Panc1 (cell line): ENCODE results near the gene PTGIS. TPM values are rescaled to one million over a fixed set of nuclear protein-coding genes. Genes with fewer than 3 reads are reported as not detected.

Experiments
- ATAC-seq: fragments of 200-7000 bp; cut with Tn5 transposase; 2 replicates; pipeline ENCODE4 v1.9.1; 2020; ENCODE audit warnings: mild to moderate bottlenecking, moderate library complexity
- BruUV-seq: library from RNA; stranded (reverse); fragments of 400-500 nt; replicated peaks from 2 replicates; lab custom pipeline; 2021; lab: Mats Ljungman, UMichigan
- CTCF ChIA-PET: fragments of 300-600 bp; sonication (Branson Sonifier 250); formaldehyde crosslinking; loops from one replicate; lab custom pipeline; 2022; ENCODE audit warnings: antibody characterized with exemption; lab: Charles Lee
- POLR2A ChIA-PET: fragments of 300-600 bp; sonication (Branson Sonifier 250); formaldehyde crosslinking; loops from one replicate; lab custom pipeline; 2022; ENCODE audit warnings: antibody characterized with exemption; lab: Charles Lee
- DNase-seq: peaks from one replicate; pipeline ENCODE4 v3.0.0-alpha.2; 2010; ENCODE audit warnings: low read depth, low spot score
- H3K27ac ChIP-seq: 2 replicates; pipeline ENCODE4 v1.5.1; 2011; ENCODE audit warnings: mild to moderate bottlenecking, low read length, inconsistent platforms
- H3K27me3 ChIP-seq: fragments of 200-500 bp; sonication (Bioruptor generic); 2 replicates; pipeline ENCODE4 v1.6.0; 2014; ENCODE audit warnings: low read length, inconsistent platforms; ENCODE audit not compliant: control insufficient read depth, insufficient read depth
- H3K36me3 ChIP-seq: fragments of 200-500 bp; sonication (Bioruptor generic); 2 replicates; pipeline ENCODE4 v1.5.1; 2014; ENCODE audit warnings: inconsistent platforms, mild to moderate bottlenecking, low read length, moderate library complexity; ENCODE audit not compliant: control insufficient read depth, insufficient read depth
- H3K4me1 ChIP-seq: 2 replicates; pipeline ENCODE4 v1.5.1; 2011; ENCODE audit warnings: inconsistent platforms, mild to moderate bottlenecking, low read length, moderate library complexity; ENCODE audit not compliant: control insufficient read depth, insufficient read depth
- H3K4me3 ChIP-seq, 2 experiments: 2 replicates each; pipeline ENCODE4 v1.5.1; 2011 to 2012; ENCODE audit warnings: low read depth in 2 of 2, low read length in 2 of 2, mild to moderate bottlenecking in 2 of 2, inconsistent platforms in 1 of 2, moderate library complexity in 1 of 2
- H3K9me3 ChIP-seq: fragments of 200-500 bp; sonication (Bioruptor generic); 2 replicates; pipeline ENCODE4 v1.5.1; 2014; ENCODE audit warnings: low read depth, mild to moderate bottlenecking, inconsistent platforms, low read length, moderate library complexity; ENCODE audit not compliant: control insufficient read depth, insufficient read depth
- POLR2AphosphoS5 ChIP-seq: IDR thresholded peaks from 2 replicates; pipeline ENCODE4 v1.6.1; 2012; ENCODE audit warnings: mild to moderate bottlenecking, low read depth, low read length, moderate library complexity
- SIN3A ChIP-seq: IDR thresholded peaks from 2 replicates; pipeline ENCODE4 v1.6.1; 2012; ENCODE audit warnings: low read depth, mild to moderate bottlenecking, low read length, moderate library complexity, borderline replicate concordance; ENCODE audit not compliant: insufficient read depth
- TCF7L2 ChIP-seq: IDR thresholded peaks from 2 replicates; pipeline ENCODE4 v1.6.1; 2011; ENCODE audit warnings: mild to moderate bottlenecking, low read depth, low read length, inconsistent platforms
- in situ Hi-C: cut with HindIII; loops from 2 replicates; pipeline ENCODE4 v1.10.0; 2016; ENCODE audit warnings: low sequenced_read_pairs, low pct_unique_long_range_greater_than_20kb
- intact Hi-C: fragments of 100-400 bp; cut with micrococcal nuclease; formaldehyde crosslinking; loops from one replicate; pipeline ENCODE4 v1.10.0; 2022; ENCODE audit not compliant: unreplicated experiment
- total RNA-seq: library from RNA; stranded (reverse); gene quantifications from one replicate; pipeline ENCODE4 v1.2.1, GENCODE V29; 2021; ENCODE audit not compliant: unreplicated experiment
- TF ChIP-seq, protein P1 (sequence below), 2 experiments: IDR thresholded peaks; 2 replicates each; pipeline ENCODE4 v1.6.1; 2011 to 2012; ENCODE audit warnings: low read depth in 2 of 2, control low read depth in 1 of 2, low read length in 1 of 2, mild to moderate bottlenecking in 1 of 2, moderate library complexity in 1 of 2; ENCODE audit not compliant: insufficient read depth in 1 of 2
- TF ChIP-seq, protein P2 (sequence below): fragments of 450-650 bp; IDR thresholded peaks from 2 replicates; pipeline ENCODE4 v1.5.1; 2017; ENCODE audit warnings: mild to moderate bottlenecking

PTGIS gene
- total RNA-seq, 1 experiment from 2014 or later = 4.4 TPM

DNA sequence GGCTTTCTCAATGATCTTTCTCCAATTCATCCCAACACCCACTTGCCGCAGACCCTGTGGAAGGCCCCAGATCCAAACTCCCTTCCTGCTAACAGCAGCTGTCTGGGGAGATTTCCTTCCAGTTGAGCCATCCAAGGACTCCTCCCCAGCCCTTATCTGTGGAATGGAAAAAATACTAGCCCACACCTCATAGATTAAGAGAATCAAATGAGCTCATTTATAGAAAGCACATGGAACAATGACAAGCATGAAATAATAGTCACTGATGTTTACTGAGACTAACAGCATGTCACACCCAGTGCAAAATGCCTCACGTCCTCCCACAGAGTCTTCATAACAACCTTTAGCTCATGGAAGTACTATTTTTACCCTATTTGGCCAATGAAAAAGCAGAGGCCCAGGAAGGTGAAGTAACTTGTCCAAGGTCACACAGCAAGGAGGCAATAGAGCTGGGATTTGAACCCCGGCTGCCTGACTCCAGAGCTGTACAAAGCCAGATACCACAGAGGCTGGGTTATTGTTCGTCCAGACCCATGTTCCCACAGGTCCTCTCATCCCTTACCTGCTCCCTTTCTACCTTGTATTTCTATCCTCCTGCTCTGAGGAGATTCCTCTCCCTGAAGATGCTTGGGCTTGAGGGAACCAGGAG, 23.4 kb upstream of the PTGIS start:
- no peaks in the 10 kb centered on the region for H3K36me3 ChIP-seq
- POLR2A ChIA-PET = no interaction called here
- DNase-seq (no peak), ATAC-seq (no peak)
- CTCF ChIA-PET = no interaction called here
- no peaks in the 10 kb centered on the region for H3K27me3 ChIP-seq
- H3K4me1 ChIP-seq = peaks cover 12% of the 10 kb centered on the region
- no peaks in the 10 kb centered on the region for H3K9me3 ChIP-seq
- intact Hi-C loops = no loop called here
- TF ChIP-seq SIN3A = no peak
- TF ChIP-seq POLR2AphosphoS5 = no peak
- TF ChIP-seq, protein P1, sequence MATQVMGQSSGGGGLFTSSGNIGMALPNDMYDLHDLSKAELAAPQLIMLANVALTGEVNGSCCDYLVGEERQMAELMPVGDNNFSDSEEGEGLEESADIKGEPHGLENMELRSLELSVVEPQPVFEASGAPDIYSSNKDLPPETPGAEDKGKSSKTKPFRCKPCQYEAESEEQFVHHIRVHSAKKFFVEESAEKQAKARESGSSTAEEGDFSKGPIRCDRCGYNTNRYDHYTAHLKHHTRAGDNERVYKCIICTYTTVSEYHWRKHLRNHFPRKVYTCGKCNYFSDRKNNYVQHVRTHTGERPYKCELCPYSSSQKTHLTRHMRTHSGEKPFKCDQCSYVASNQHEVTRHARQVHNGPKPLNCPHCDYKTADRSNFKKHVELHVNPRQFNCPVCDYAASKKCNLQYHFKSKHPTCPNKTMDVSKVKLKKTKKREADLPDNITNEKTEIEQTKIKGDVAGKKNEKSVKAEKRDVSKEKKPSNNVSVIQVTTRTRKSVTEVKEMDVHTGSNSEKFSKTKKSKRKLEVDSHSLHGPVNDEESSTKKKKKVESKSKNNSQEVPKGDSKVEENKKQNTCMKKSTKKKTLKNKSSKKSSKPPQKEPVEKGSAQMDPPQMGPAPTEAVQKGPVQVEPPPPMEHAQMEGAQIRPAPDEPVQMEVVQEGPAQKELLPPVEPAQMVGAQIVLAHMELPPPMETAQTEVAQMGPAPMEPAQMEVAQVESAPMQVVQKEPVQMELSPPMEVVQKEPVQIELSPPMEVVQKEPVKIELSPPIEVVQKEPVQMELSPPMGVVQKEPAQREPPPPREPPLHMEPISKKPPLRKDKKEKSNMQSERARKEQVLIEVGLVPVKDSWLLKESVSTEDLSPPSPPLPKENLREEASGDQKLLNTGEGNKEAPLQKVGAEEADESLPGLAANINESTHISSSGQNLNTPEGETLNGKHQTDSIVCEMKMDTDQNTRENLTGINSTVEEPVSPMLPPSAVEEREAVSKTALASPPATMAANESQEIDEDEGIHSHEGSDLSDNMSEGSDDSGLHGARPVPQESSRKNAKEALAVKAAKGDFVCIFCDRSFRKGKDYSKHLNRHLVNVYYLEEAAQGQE (IDR thresholded peaks at IDR 0.05; ENCODE audit: insufficient read depth in 1 of 2, low read depth in 2 of 2, low read length in 1 of 2) = no peak
- BruUV-seq = no TSS peak
- no peak overlapping the region for H3K27ac ChIP-seq
- H3K4me3 ChIP-seq = no peak overlapping the region
- in situ Hi-C loops = no loop called here

DNA sequence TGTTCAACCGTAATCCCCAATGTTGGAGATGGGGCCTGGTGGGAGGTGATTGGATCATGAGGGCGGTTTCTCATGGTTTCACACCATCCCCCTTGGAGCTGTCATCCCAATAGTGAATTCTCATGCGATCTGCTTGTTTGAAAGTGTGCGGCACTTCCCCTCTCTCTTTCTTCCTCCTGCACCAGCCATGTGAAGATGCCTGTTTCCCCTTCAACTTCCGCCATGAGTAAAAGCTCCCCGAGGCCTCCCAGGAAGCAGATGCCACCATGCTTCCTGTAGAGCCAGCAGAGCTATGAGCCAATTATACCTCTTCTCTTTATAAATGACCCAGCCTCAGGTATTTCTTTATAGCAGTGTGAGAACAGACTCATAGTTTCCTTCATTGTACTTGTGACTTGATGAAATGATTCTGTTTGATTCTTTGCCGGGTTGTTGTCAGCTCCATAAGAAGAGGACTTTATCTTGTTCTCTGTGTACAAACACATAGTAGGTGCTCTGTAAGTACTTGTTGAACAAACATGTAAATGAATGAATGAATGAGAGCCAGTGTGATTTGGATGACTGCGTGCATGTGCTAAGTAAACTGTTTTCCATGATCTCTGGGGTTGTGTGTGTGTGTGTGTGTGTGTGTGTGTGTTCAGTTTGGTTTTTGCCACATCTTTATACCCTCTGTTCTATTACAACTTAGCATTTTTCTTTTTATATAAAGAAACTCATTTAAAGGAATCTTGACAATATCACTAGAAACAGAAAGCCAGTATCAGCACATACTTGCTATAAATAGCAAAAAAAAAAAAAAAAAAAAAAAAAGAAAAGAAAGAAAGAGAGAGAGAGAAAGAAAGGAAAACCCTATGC, 22.5 kb upstream of the PTGIS start:
- BruUV-seq = no TSS peak
- H3K27ac ChIP-seq = no peak overlapping the region
- ChIA-PET POLR2A (interaction anchor here (0.6 to 0.7 kb wide), 2 partner anchors 12 to 33 kb away, joined by 3 to 5 read pairs; no protein-coding TSS in a partner anchor), CTCF (no interaction called here)
- no peaks in the 10 kb centered on the region for H3K36me3 ChIP-seq
- peaks cover 16% of the 10 kb centered on the region for H3K4me1 ChIP-seq
- no peak for DNase-seq
- TF ChIP-seq POLR2AphosphoS5 = no peak
- no peak for TF ChIP-seq TCF7L2
- TF ChIP-seq, protein P2, sequence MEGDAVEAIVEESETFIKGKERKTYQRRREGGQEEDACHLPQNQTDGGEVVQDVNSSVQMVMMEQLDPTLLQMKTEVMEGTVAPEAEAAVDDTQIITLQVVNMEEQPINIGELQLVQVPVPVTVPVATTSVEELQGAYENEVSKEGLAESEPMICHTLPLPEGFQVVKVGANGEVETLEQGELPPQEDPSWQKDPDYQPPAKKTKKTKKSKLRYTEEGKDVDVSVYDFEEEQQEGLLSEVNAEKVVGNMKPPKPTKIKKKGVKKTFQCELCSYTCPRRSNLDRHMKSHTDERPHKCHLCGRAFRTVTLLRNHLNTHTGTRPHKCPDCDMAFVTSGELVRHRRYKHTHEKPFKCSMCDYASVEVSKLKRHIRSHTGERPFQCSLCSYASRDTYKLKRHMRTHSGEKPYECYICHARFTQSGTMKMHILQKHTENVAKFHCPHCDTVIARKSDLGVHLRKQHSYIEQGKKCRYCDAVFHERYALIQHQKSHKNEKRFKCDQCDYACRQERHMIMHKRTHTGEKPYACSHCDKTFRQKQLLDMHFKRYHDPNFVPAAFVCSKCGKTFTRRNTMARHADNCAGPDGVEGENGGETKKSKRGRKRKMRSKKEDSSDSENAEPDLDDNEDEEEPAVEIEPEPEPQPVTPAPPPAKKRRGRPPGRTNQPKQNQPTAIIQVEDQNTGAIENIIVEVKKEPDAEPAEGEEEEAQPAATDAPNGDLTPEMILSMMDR = no peak
- TF ChIP-seq, protein P1 (IDR thresholded peaks at IDR 0.05; ENCODE audit: insufficient read depth in 1 of 2, low read depth in 2 of 2, low read length in 1 of 2) = no peak
- no peak for TF ChIP-seq SIN3A
- H3K4me3 ChIP-seq = no peak overlapping the region
- H3K9me3 ChIP-seq = no peaks in the 10 kb centered on the region
- in situ Hi-C loops (no loop called here), intact Hi-C loops (no loop called here)
- no peaks in the 10 kb centered on the region for H3K27me3 ChIP-seq
- no peak for ATAC-seq
